ENCODE data around the gene CAPN13. TPM values are rescaled to one million over a fixed set of nuclear protein-coding genes. Genes with fewer than 3 reads are reported as not detected.

Gene CAPN13
- polyA plus RNA-seq, 5 donors, result 1.1 to 2.4 (median 1.5) TPM

DNA sequence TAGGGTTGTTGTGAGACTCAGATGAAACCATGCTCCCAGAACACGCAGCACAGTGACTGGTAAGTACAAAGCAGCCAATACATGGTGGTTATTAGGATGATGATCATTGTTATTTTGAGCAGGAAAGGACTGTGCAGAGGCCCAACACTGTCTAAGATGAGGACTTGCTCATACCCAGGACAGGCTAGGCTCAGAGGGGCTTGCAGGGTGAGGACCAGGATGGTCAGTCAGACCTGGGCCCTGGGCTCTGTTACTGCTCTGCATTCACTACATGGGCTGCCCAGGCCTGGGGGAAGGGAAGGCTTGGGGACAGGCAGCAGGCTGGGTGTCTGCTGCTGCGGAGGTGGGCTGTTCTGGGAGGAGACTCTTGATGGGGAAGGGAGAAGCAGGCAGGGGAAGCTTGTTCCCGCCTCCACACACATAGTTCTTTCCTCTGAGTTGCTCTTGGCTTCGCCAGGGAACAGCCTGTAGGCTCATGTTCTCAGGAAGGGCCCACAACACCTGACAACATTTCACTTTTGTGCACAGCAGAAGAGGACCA lies 17.5 kb downstream of the CAPN13 start:
- DNase-seq, result no peak

DNA sequence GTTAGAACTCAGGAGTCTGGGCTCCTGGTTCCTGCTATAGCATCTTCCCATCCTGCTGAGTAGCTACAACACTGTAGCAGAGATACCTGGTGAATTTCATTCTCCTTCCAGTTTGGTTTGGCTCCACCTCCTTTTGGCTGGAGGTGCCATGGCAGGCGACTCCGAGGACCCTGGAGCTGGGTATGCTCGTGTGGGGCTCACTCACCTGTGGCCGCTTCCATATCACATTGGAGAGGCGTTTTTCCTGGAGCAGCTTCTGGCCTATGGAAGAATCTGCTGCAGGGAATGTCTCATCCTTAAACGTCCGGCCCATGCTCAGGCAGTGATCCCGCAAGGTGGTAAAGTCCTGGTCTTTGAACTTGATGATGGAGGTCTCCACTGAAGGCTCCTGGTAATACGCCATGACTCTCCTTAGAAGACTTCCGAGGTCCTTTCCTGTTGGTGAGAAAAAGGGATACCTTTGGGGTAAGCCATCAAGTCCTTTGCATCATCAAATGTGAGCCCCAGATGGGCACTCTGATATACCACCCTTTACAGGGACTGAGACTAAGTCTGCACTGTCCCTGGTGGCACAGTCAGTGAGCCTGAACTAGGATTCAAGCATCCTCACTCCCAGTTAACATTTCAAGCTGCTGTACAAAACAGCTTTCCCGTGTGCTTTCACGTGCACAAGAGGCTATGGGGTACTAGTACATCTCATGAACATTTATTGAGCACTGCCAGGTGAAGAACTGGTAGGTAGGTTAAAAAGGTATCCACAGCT lies 20.1 kb downstream of the CAPN13 start:
- no peak for DNase-seq

- no peak for DNase-seq
Measured at GRCh38 chr2:30784682-30785081, 22.6 kb downstream of the CAPN13 start.

- DNase-seq, result no peak
Measured at GRCh38 chr2:30781961-30782533, 25.2 kb downstream of the CAPN13 start.

DNA sequence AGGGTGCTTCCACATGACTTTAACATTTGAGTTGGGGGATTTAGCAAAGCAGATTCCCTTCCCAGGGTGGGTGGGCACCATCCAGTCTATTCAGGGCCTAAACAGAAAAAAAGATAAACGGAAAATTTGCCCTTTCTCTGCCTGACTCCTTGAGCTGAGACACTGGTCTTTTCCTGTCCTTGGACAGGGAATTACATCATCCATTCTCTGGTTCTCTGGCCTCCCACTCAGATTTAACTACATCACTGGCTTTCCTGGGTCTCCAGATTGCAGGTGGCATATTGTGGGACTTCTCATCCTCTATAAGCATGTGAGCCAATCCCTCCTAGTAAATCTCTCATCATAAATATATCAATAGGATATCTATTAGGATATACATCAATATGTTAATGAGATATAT lies 25.8 kb downstream of the CAPN13 start:
- DNase-seq, result no peak

GRCh38 chr2:30780776-30781330 lies 26.4 kb downstream of the CAPN13 start:
- no peak for DNase-seq

- no peak for DNase-seq
Measured at GRCh38 chr2:30778611-30779010, 28.6 kb downstream of the CAPN13 start.

GRCh38 chr2:30777661-30778505 lies 29.4 kb downstream of the CAPN13 start:
- DNase-seq, result no peak

GRCh38 chr2:30776831-30777635 lies 30.2 kb downstream of the CAPN13 start:
- DNase-seq, result no peak

GRCh38 chr2:30775833-30776232 lies 31.4 kb downstream of the CAPN13 start:
- no peak for DNase-seq

GRCh38 chr2:30772021-30772705 lies 35.1 kb downstream of the CAPN13 start:
- no peak for DNase-seq

- DNase-seq, result no peak
Measured at GRCh38 chr2:30770816-30771576, 36.2 kb downstream of the CAPN13 start.

DNA sequence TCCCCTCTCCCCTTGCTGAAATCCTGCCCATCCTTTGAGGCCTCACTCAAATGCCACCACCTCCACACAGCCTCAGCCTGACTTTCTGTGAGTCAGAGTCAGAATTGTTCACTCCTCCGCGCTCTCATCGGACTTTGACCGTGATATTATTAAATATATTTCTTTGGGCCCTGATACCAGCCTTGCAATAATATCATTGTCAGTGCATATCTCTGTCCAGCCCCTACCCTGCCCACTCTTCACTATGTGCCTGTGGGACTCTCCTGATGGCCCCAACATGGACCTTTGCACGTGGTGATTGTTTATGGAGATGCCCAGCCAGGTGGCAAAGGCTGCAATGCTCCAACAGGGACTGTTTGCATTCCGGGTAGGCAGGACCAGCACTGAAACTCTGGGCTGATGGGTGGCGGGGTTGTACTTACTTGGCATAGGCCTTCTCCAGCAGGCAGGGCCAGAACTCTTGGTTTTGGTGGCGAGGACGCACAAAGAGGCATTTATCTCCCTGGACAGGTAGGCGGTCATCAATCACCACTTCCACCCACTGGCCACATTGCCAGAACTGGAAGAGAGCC lies 37.3 kb downstream of the CAPN13 start:
- no peak for DNase-seq

GRCh38 chr2:30769481-30769780 lies 37.8 kb downstream of the CAPN13 start:
- no peak for DNase-seq

DNA sequence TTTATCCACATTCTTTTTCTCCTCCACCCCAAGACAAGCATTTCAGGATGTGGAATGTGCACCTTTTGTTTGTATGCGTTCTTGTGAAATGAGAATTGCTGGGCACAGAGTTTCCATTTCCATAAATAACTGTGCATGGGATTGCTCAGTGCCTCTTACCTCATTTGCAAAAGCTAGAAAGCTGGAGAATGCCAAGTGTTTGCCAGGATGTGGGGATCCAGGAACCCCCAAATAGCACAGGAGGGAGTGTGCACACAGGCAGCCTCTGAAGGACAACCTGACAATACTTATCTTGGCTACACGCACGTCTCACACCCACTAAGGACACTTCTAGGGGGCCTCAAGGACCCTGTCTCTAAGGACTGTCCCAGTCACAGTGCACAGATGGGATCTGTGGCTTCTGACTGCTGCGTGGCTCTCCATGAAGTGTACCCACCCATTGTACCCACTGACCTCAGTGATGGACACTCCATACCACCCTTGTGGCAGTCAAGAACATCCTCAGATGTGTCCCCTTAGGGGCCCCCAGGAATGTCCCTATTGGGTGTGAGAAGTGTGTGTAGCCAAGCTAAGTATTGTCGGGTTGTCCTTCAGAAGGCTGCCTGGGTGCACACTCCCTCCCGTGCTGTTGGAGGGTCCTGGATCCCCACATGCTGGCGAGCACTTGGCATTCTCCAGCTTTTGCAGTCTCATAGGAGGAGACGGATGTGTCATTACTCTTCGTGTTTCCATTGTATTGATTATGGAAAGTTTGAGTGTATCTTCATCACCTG lies 38.4 kb downstream of the CAPN13 start:
- DNase-seq, result no peak

GRCh38 chr2:30768036-30768686 lies 39.1 kb downstream of the CAPN13 start:
- DNase-seq, result no peak

- no peak for DNase-seq
Measured at GRCh38 chr2:30766666-30767065, 40.6 kb downstream of the CAPN13 start.

GRCh38 chr2:30765876-30766470 lies 41.3 kb downstream of the CAPN13 start:
- DNase-seq, result no peak

Measured in right lung (tissue), 5 donors.